ENCODE measurements around the gene MCM6. TPM values are rescaled to one million over a fixed set of nuclear protein-coding genes. Genes with fewer than 3 reads are reported as not detected.

Gene MCM6
- 10 to 100 TPM in 1 of 4 donors, 1 to 10 TPM in 3; 8.2 to 10.1 (median 9.8) TPM for total RNA-seq

- no peaks in the 10 kb centered on the region for H3K27me3 ChIP-seq
- H3K4me3 ChIP-seq: peak within 1 kb of the TSS; percentile 85 to 90
- no peaks in the 10 kb centered on the region for H3K9me3 ChIP-seq
- peak within 1 kb of the TSS; percentile 68 to 93 (median 88) for H3K27ac ChIP-seq
- WGBS, 2 donors (ENCODE audit: low coverage in 1 of 2): 0% methylated on average over 1 to 9 of the region's 71 CpGs
- peaks cover 0 to 22% (median 0%) of the 10 kb centered on the region in 3 donors for H3K4me1 ChIP-seq
- TF ChIP-seq POLR2AphosphoS5 (IDR thresholded peaks at IDR 0.05) (peak; percentile 70), POLR2A (IDR thresholded peaks at IDR 0.05) (peak; percentile 42 to 48), EP300 (IDR thresholded peaks at IDR 0.05) (no peak), CTCF (IDR thresholded peaks at IDR 0.05) (peak in 3 of 4 experiments; percentile 39 to 62 (median 54))
- ATAC-seq: peak; percentile 99
- peaks cover 0 to 14% of the 10 kb centered on the region in 2 donors for H3K36me3 ChIP-seq
Observed at GRCh38 chr2:135876066-135876711, at the start of gene MCM6. MCM6 (minus strand) TSS chr2:135876443; CDS start chr2:135876365, 78 bp downstream.

GRCh38 chr2:135925571-135925970, 49.3 kb upstream of the MCM6 start:
- TF ChIP-seq EP300 (IDR thresholded peaks at IDR 0.05): no peak
- TF ChIP-seq POLR2AphosphoS5 (IDR thresholded peaks at IDR 0.05): no peak
- TF ChIP-seq CTCF (IDR thresholded peaks at IDR 0.05): no peak
- TF ChIP-seq POLR2A (IDR thresholded peaks at IDR 0.05): no peak
- Histone ChIP-seq H3K27me3 (no peaks in the 10 kb centered on the region), H3K9me3 (no peaks in the 10 kb centered on the region), H3K4me1 (no peaks in the 10 kb centered on the region), H3K27ac (no peak overlapping the region), H3K4me3 (no peak overlapping the region), H3K36me3 (peaks cover 0 to 68% of the 10 kb centered on the region in 2 donors)
- 60 to 63% methylated on average over 2 of the region's 2 CpGs for WGBS, 2 donors (ENCODE audit: low coverage in 1 of 2)
- no peak for ATAC-seq

- H3K27ac ChIP-seq: no peak overlapping the region
- H3K36me3 ChIP-seq: peaks cover 0 to 35% of the 10 kb centered on the region in 2 donors
- H3K4me1 ChIP-seq: no peaks in the 10 kb centered on the region
- no peaks in the 10 kb centered on the region for H3K9me3 ChIP-seq
- no peaks in the 10 kb centered on the region for H3K27me3 ChIP-seq
- TF ChIP-seq CTCF (IDR thresholded peaks at IDR 0.05) (peak; percentile 34 to 54 (median 39)), POLR2AphosphoS5 (IDR thresholded peaks at IDR 0.05) (no peak), POLR2A (IDR thresholded peaks at IDR 0.05) (no peak)
- WGBS, 2 donors (ENCODE audit: low coverage in 1 of 2): 5 to 26% methylated on average over 3 of the region's 3 CpGs
- H3K4me3 ChIP-seq: no peak overlapping the region
- ATAC-seq: no peak
Observed at GRCh38 chr2:135916207-135916606, 40.0 kb upstream of the MCM6 start.

GRCh38 chr2:135914485-135914884, 38.2 kb upstream of the MCM6 start:
- Histone ChIP-seq H3K36me3 (peaks cover 0 to 38% of the 10 kb centered on the region in 2 donors), H3K9me3 (no peaks in the 10 kb centered on the region), H3K4me1 (no peaks in the 10 kb centered on the region), H3K4me3 (no peak overlapping the region), H3K27me3 (no peaks in the 10 kb centered on the region), H3K27ac (no peak overlapping the region)
- no peak for ATAC-seq
- WGBS, 2 donors (ENCODE audit: low coverage in 1 of 2): 61 to 69% methylated on average over 3 of the region's 3 CpGs
- TF ChIP-seq EP300 (IDR thresholded peaks at IDR 0.05) (no peak), CTCF (IDR thresholded peaks at IDR 0.05) (no peak), POLR2A (IDR thresholded peaks at IDR 0.05) (no peak), POLR2AphosphoS5 (IDR thresholded peaks at IDR 0.05) (no peak)
